Endothelial cell of umbilical vein (primary cell): ENCODE results near the gene KRT32. TPM values are rescaled to one million over a fixed set of nuclear protein-coding genes. Genes with fewer than 3 reads are reported as not detected.

ENCODE experiments used
- BruUV-seq: library from RNA; stranded (reverse); fragments of 400-500 nt; replicated peaks from 2 replicates; lab custom pipeline; 2021; lab: Mats Ljungman, UMichigan
- CTCF ChIA-PET: fragments of 300-600, 350-600 bp; sonication (Branson Sonifier 250); formaldehyde crosslinking; loops from one replicate; lab custom pipeline; 2021; ENCODE audit warnings: antibody characterized with exemption, inconsistent platforms; lab: Charles Lee
- POLR2A ChIA-PET: fragments of 300-600, 350-600 bp; sonication (Branson Sonifier 250); formaldehyde crosslinking; loops from one replicate; lab custom pipeline; 2021; ENCODE audit warnings: antibody characterized with exemption, inconsistent platforms; lab: Charles Lee
- DNase-seq: peaks from one replicate; pipeline ENCODE4 v3.0.0-alpha.2; 2011; ENCODE audit warnings: low read depth, low spot score
- FAIRE-seq: peaks from 2 replicates; lab custom pipeline; 2011; peaks lifted over from hg19 to GRCh38; lab: Jason Lieb, UNC
- H2AFZ ChIP-seq: 2 replicates; pipeline ENCODE4 v1.6.0; 2012; ENCODE audit warnings: low read depth, low read length, control low read depth, inconsistent platforms
- H3K27ac ChIP-seq: 2 replicates; pipeline ENCODE4 v1.5.1; 2011; ENCODE audit warnings: low read depth, mild to moderate bottlenecking, control low read depth, low read length, moderate library complexity; ENCODE audit not compliant: insufficient read depth
- H3K27me3 ChIP-seq, 2 experiments: 2 replicates each; pipeline versions ENCODE4 v1.6.0 to v1.6.1; 2011; ENCODE audit warnings: low read length in 2 of 2, mixed read lengths in 1 of 2; ENCODE audit not compliant: control insufficient read depth in 2 of 2, insufficient read depth in 2 of 2
- H3K36me3 ChIP-seq, 2 experiments: 2 replicates in 1 of 2; 3 replicates in 1 of 2; pipeline ENCODE4 v1.5.1; 2011; ENCODE audit warnings: low read length in 2 of 2, mild to moderate bottlenecking in 1 of 2, moderate library complexity in 1 of 2; ENCODE audit not compliant: control insufficient read depth in 2 of 2, insufficient read depth in 2 of 2; ENCODE audit errors: extremely low read depth in 1 of 2
- H3K4me1 ChIP-seq: 3 replicates; pipeline ENCODE4 v1.5.1; 2011; ENCODE audit warnings: mild to moderate bottlenecking, low read length; ENCODE audit not compliant: control insufficient read depth, insufficient read depth; ENCODE audit errors: extremely low read depth
- H3K4me2 ChIP-seq: 2 replicates; pipeline ENCODE4 v1.6.1; 2011; ENCODE audit warnings: low read length, control low read depth, mixed read lengths; ENCODE audit not compliant: insufficient read depth
- H3K4me3 ChIP-seq, 3 experiments: fragments of 200-600 bp in 1 of 3; sonication (generic), shearing (Covaris generic) in 1 of 3; replicated peaks in 1 of 3; 2 replicates each; pipeline ENCODE4 v1.5.1; 2011 to 2016; ENCODE audit warnings: control low read depth in 3 of 3, low read length in 3 of 3, mild to moderate bottlenecking in 2 of 3, inconsistent platforms in 1 of 3, low read depth in 1 of 3, moderate library complexity in 1 of 3; ENCODE audit not compliant: insufficient read depth in 1 of 3
- H3K79me2 ChIP-seq: 2 replicates; pipeline ENCODE4 v1.6.0; 2012; ENCODE audit warnings: low read length, inconsistent platforms; ENCODE audit not compliant: control insufficient read depth, insufficient read depth
- H3K9ac ChIP-seq: replicated peaks from 2 replicates; pipeline ENCODE3; 2011; ENCODE audit warnings: low read length, control low read depth; ENCODE audit not compliant: insufficient read depth; ENCODE audit errors: extremely low read depth
- H3K9me1 ChIP-seq: replicated peaks from 3 replicates; pipeline ENCODE4 v1.6.0; 2011; ENCODE audit warnings: mild to moderate bottlenecking, low read length; ENCODE audit not compliant: control insufficient read depth, insufficient read depth; ENCODE audit errors: extremely low read depth
- H3K9me3 ChIP-seq: replicated peaks from 2 replicates; pipeline ENCODE4 v1.5.1; 2012; ENCODE audit warnings: low read length, inconsistent platforms; ENCODE audit not compliant: control insufficient read depth, insufficient read depth
- H4K20me1 ChIP-seq: replicated peaks from 2 replicates; pipeline ENCODE3; 2011; ENCODE audit warnings: mild to moderate bottlenecking, low read length; ENCODE audit not compliant: control insufficient read depth, insufficient read depth; ENCODE audit errors: extremely low read depth
- EZH2 ChIP-seq: IDR thresholded peaks from 2 replicates; pipeline ENCODE4 v1.6.1; 2012; ENCODE audit warnings: borderline replicate concordance, low read depth, mild to moderate bottlenecking, moderate library complexity, low read length, inconsistent platforms; ENCODE audit not compliant: severe bottlenecking
- FOS ChIP-seq: IDR thresholded peaks from 2 replicates; pipeline ENCODE4 v1.6.1; 2011; ENCODE audit warnings: mild to moderate bottlenecking, low read length, moderate library complexity, borderline replicate concordance; ENCODE audit not compliant: insufficient read depth
- GATA2 ChIP-seq: IDR thresholded peaks from 2 replicates; pipeline ENCODE4 v1.7.0; 2011; ENCODE audit warnings: low read depth, mild to moderate bottlenecking, moderate library complexity, mixed read lengths, low read length; ENCODE audit not compliant: insufficient read length, insufficient read depth
- JUN ChIP-seq: IDR thresholded peaks from 2 replicates; pipeline ENCODE4 v1.6.1; 2011; ENCODE audit warnings: borderline replicate concordance, low read depth; ENCODE audit not compliant: insufficient read length, insufficient read depth
- MYC ChIP-seq: IDR thresholded peaks from one replicate; pipeline ENCODE4 v1.6.1; 2011; ENCODE audit warnings: mild to moderate bottlenecking, low read depth, low read length
- POLR2A ChIP-seq: IDR thresholded peaks from 2 replicates; pipeline ENCODE4 v1.6.1; 2012; ENCODE audit warnings: low read depth, mild to moderate bottlenecking, control low read depth, low read length
- POLR2AphosphoS5 ChIP-seq: IDR thresholded peaks from 2 replicates; pipeline ENCODE4 v1.6.1; 2012; ENCODE audit warnings: low read depth, mild to moderate bottlenecking, control low read depth, low read length, moderate library complexity; ENCODE audit not compliant: insufficient read depth
- dilution Hi-C: fragments of 300-500 bp; cut with MboI; formaldehyde crosslinking; loops from one replicate; pipeline ENCODE4 v1.15.0; 2019; ENCODE audit warnings: low sequenced_read_pairs; ENCODE audit not compliant: extremely low pct_ligation_motif_present
- intact Hi-C: fragments of 100-400 bp; cut with micrococcal nuclease; formaldehyde crosslinking; loops from one replicate; pipeline ENCODE4 v1.10.0; 2022
- polyA plus RNA-seq, 4 experiments: library from polyadenylated mRNA; depleted of rRNA in 3 of 4; stranded (reverse) in 3 of 4; unstranded in 1 of 4; fragments of >200 nt; gene quantifications; 2 replicates each; pipeline versions ENCODE4 v1.2.1 to v1.2.3, GENCODE V29; 2011 to 2012; ENCODE audit warnings: missing spikeins in 1 of 4
- total RNA-seq: library from RNA; stranded (reverse); gene quantifications from 2 replicates; pipeline ENCODE4 v1.2.3, GENCODE V29; 2021
- TF ChIP-seq, protein P1 (sequence below): IDR thresholded peaks from 2 replicates; pipeline ENCODE4 v1.6.1; 2011; ENCODE audit not compliant: insufficient read depth, insufficient read length
- TF ChIP-seq, protein P2 (sequence below), 2 donors: IDR thresholded peaks; 1 replicate in 1 of 2; 2 replicates in 1 of 2; pipeline ENCODE4 v1.5.1; 2011; ENCODE audit warnings: low read length in 2 of 2, mild to moderate bottlenecking in 2 of 2, moderate library complexity in 2 of 2, control low read depth in 1 of 2, inconsistent platforms in 1 of 2, low read depth in 1 of 2; ENCODE audit not compliant: insufficient read depth in 1 of 2; ENCODE audit errors: extremely low read depth in 1 of 2

Gene KRT32
- total and polyA plus RNA-seq, 2 donors (not counting 3 experiments of a cell fraction or from before 2014, with no cell fraction given): not detected

GRCh38 chr17:41434005-41434404 lies 33.2 kb downstream of the KRT32 start:
- no TSS peak for BruUV-seq
- Histone ChIP-seq H3K9me3 (no peaks in the 10 kb centered on the region), H3K9ac (no peak overlapping the region), H3K4me2 (no peak overlapping the region), H3K36me3 (no peaks in the 10 kb centered on the region), H3K79me2 (no peaks in the 10 kb centered on the region), H2AFZ (no peak overlapping the region), H3K27me3 (peaks cover 2 to 5% of the 10 kb centered on the region in 2 experiments), H3K4me3 (no peak overlapping the region), H4K20me1 (no peaks in the 10 kb centered on the region), H3K9me1 (no peaks in the 10 kb centered on the region), H3K27ac (no peak overlapping the region), H3K4me1 (no peaks in the 10 kb centered on the region)
- POLR2A ChIA-PET: interaction anchor here (0.6 kb wide), 1 partner anchor 409 kb away, joined by 3 read pairs; no protein-coding TSS in a partner anchor
- intact Hi-C loops (no loop called here), dilution Hi-C loops (no loop called here)
- CTCF ChIA-PET: no interaction called here
- TF ChIP-seq, protein P1, sequence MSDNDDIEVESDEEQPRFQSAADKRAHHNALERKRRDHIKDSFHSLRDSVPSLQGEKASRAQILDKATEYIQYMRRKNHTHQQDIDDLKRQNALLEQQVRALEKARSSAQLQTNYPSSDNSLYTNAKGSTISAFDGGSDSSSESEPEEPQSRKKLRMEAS: no peak
- TF ChIP-seq, protein P2, sequence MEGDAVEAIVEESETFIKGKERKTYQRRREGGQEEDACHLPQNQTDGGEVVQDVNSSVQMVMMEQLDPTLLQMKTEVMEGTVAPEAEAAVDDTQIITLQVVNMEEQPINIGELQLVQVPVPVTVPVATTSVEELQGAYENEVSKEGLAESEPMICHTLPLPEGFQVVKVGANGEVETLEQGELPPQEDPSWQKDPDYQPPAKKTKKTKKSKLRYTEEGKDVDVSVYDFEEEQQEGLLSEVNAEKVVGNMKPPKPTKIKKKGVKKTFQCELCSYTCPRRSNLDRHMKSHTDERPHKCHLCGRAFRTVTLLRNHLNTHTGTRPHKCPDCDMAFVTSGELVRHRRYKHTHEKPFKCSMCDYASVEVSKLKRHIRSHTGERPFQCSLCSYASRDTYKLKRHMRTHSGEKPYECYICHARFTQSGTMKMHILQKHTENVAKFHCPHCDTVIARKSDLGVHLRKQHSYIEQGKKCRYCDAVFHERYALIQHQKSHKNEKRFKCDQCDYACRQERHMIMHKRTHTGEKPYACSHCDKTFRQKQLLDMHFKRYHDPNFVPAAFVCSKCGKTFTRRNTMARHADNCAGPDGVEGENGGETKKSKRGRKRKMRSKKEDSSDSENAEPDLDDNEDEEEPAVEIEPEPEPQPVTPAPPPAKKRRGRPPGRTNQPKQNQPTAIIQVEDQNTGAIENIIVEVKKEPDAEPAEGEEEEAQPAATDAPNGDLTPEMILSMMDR (IDR thresholded peaks at IDR 0.05; ENCODE audit: extremely low read depth in 1 of 2, insufficient read depth in 1 of 2, low read depth in 1 of 2, low read length in 2 of 2): no peak
- TF ChIP-seq FOS (no peak), MYC (no peak), GATA2 (no peak), POLR2A (no peak), EZH2 (no peak), JUN (no peak), POLR2AphosphoS5 (no peak)
- DNase-seq (no peak), FAIRE-seq (no peak)
